Measurements from ENCODE around the gene ARHGDIB.

- TF ChIP-seq CTCF (IDR thresholded peaks at IDR 0.05 in 4 of 5, conservative IDR thresholded peaks at IDR 0.05 in 1 of 5), result no peak
- no peak for TF ChIP-seq POLR2A (IDR thresholded peaks at IDR 0.05)
Measured at GRCh38 chr12:14954269-14954668, 7.1 kb downstream of the ARHGDIB start.

Data from gastrocnemius medialis (tissue), 4 donors.